GM12874 (cell line): Measurements from ENCODE around the gene FAM53B.

ENCODE experiments used
- TF ChIP-seq, protein P1 (sequence below): IDR thresholded peaks from 2 replicates; pipeline ENCODE4 v1.5.1; 2011; ENCODE audit warnings: low read depth, mild to moderate bottlenecking, control low read depth, low read length, moderate library complexity; ENCODE audit not compliant: insufficient read depth

The FAM53B gene

DNA sequence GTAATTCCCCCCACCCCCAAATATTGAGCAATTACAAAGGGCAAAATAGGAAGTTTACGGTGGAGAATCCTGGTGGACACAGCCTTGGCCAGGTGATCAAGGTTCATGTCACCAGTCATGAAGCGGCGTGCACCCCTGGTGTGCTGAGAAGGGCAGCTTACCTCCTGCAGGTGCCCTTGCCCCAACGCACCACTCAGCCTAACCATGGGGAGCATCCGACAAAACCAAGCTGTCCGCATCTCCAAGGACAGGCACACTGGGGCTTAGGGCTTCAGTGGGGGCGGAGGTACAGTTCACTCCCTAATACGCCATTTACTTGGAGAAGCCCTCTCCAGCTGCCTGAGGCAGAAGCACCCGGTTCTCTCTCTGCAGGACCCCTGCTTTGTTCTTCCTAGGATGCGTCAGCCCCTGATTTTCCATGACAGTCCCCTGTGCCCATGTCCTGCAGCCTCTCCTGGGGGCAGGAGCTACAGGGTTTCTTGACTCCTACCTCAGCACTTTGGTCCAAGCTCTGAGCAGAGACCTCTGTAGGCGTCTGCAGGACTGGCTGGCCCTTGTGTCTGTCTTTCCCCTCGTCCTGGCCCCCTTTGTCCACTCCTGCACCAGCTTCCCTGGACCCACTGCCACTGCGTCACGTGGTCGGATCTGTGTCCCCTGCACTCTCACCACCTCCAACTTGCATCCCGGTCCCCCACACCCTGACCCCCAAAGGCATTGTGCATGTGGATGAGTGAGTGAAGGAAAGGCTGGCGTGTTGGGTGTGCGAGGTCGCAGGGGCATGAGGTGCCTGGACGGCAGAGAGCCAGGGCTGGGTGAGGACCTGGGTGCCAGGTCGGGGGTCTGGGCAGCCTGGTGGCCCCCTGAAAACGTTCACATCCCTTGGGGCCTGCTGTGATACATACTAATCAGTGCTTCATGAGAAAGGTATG is 168.8 kb downstream of the FAM53B start:
- TF ChIP-seq, protein P1, sequence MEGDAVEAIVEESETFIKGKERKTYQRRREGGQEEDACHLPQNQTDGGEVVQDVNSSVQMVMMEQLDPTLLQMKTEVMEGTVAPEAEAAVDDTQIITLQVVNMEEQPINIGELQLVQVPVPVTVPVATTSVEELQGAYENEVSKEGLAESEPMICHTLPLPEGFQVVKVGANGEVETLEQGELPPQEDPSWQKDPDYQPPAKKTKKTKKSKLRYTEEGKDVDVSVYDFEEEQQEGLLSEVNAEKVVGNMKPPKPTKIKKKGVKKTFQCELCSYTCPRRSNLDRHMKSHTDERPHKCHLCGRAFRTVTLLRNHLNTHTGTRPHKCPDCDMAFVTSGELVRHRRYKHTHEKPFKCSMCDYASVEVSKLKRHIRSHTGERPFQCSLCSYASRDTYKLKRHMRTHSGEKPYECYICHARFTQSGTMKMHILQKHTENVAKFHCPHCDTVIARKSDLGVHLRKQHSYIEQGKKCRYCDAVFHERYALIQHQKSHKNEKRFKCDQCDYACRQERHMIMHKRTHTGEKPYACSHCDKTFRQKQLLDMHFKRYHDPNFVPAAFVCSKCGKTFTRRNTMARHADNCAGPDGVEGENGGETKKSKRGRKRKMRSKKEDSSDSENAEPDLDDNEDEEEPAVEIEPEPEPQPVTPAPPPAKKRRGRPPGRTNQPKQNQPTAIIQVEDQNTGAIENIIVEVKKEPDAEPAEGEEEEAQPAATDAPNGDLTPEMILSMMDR: no peak

DNA sequence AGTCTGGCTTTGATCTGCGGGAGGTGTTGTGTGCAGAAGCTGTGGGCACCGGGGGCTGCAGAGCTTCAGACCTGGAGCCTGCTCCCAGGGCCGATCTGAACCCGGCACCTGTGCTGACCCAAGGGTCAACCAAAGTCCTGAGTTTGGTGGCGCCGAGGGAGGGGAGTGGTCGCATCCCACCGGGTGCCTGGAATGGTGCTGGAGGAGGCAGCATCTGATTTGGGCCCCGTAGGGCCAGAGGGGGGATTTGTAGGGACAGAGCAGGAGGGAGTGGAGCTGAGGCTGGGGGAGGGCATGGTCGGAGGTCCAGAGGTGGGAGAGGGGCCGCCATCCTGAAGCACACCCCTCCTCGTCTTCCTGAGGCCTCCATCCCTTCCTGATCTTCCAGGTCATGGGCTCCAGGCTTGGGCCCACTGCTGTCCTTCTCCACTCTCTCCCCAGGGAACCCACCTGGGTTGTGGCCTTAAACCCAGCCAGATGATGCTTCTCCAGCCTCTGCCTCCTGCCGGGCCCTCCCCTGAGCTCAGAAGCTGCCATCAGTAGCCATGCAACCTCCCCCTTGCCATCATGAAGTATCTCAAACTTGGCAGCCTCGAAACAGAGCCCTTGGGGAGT is 169.6 kb downstream of the FAM53B start:
- TF ChIP-seq, protein P1: no peak

DNA sequence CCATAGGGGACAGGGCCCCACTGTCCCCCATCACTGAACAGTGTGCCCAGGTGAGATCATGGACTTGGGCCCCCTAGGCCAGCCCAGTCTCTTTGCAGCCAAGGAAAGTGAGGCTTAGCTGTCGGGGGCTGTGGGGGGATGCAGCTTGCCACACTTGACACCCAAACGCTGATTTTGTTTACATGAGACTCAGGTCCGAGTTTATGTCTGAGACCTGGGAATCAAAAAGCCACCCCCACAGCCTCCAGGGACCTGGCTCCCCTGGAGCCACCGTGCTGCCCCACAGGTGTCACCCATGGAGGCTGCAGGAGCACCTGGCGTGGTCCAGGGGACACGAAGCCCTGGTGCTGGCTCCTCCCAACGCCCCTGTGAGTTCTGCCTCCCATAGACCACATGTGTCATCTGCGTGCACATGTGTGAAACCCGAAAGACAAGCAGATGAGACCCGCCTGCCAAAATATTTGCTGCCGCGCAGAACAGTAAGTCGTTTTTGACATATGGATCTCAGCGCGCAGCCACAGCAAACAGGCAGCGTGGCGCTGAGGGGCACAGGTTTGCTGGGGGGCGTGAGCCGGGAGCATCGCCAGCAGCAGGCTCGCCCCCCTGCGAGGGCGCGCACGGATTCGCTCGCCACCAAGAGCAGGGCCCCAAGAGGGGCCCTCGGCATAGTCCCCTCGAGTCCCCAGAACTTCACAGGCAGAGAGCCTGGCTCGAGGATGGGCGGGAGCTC is 170.3 kb downstream of the FAM53B start:
- TF ChIP-seq, protein P1: no peak

DNA sequence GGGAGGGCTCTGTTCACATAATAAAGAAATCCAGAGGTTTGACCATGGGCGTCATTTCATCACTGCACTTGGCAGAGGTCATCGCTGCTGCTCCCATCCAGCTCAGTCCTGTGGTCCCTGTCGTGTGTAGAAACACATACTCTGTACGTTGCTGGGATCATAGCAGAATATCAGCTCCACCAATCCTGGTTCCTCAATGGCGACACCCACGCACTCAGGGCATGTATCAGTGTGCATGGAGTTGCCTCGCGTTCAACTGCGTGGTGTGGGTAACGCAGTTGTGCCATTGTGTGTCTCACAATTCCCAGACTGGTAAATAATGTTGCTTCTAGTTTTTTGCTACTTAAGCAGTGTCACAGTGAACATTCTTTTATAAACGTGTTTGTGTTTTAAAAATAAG is 171.4 kb downstream of the FAM53B start:
- TF ChIP-seq, protein P1: no peak

DNA sequence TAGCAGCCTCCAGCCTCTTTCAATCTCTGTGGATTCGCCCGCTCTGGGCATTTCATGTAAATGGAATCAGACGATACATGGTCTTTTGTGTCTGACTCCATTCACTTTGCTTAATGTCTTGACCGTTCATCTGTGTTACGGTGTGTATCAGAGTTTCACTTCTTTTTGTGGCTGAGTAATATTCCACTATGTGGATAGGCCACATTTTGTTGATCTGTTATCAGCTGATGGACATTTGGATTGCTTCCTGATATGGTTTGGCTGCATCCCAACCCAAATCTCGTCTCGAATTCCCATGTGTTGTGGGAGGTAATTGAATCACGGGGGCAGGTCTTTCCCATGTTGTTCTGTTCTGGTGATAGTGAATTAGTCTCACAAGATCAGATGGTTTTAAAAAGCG is 173.5 kb downstream of the FAM53B start:
- TF ChIP-seq, protein P1: no peak

DNA sequence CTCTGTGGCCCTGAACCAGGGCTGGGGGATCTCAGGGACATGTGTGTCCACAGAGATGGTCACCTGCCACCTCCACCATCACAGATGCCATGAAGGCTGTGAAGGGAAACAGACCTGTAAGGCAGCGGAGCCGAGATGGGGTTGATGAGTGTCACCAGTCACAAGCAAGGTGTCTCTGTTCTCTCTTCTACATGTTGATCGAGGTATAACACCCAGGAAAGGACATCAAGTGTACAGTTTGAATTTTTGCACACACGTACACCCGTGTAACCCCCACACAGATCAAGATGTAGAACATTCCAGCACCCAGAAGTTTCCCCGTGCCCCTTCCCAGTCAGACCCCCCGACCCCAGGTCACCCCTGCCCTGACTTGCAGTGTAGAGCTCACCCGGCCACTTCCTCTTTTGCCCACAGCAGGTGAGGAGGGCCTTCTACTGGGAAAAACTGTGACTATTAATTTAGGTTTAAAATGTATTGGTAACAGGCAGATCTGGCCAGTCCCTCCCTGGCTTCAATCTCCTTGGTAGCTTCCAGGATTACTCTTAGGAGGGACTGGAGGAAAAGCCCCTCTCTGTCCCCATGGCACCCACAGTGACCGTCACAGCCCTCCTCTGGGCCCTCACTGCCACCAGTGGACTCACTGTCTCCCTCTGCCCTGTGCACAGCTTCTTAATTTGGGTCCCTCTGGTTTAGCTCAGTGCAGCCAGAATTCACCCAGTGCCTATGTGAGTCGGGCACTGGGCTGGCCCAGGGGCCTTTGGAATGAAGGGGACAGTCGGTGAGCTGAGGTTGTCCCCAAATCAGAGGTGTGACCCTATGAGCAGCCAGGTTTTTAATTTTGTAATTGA is 174.3 kb downstream of the FAM53B start:
- TF ChIP-seq, protein P1: no peak
